ENCODE data around the gene CYP19A1.

The CYP19A1 gene

GRCh38 chr15:51253366-51253765 is 85.0 kb downstream of the CYP19A1 start:
- no peak for DNase-seq

DNA sequence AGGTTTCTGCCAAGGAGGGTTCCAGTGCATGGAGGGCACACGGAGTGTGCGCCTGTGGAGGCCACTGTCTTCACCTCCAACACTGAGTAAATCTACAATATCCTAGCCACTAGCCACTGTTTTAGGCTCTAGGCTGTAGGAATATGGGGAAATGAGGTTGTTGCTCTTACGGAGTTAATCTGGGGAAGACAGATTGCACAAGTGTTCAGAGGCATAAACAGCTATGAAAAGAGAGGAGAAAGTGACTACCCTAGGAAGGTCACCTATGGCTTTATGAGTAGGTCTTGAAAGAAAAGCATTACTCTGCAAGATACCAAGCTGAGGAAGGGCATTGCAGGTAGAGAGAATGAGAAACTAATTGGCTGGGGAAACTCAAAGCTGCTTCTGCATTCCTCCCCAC is 85.7 kb downstream of the CYP19A1 start:
- DNase-seq = no peak

DNA sequence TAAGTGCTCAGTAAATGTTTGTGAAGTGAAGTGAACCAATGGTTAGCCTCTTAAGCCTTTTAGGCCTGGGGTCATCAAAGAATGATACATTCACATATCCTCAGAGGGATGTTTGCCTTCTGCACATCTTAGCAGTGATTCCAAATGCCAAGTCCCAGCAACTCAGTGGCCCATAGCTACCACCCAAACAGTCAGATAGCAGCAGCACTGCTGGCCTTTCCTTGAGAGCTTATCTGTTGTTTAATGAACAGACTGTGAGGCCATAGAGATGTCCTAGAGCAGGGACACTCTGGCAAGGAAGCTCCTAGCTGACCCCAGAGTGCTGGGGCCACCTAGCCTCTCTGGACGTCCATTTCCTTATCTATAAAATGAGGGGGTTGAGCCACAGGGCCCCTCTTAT is 86.8 kb downstream of the CYP19A1 start:
- DNase-seq = no peak

DNA sequence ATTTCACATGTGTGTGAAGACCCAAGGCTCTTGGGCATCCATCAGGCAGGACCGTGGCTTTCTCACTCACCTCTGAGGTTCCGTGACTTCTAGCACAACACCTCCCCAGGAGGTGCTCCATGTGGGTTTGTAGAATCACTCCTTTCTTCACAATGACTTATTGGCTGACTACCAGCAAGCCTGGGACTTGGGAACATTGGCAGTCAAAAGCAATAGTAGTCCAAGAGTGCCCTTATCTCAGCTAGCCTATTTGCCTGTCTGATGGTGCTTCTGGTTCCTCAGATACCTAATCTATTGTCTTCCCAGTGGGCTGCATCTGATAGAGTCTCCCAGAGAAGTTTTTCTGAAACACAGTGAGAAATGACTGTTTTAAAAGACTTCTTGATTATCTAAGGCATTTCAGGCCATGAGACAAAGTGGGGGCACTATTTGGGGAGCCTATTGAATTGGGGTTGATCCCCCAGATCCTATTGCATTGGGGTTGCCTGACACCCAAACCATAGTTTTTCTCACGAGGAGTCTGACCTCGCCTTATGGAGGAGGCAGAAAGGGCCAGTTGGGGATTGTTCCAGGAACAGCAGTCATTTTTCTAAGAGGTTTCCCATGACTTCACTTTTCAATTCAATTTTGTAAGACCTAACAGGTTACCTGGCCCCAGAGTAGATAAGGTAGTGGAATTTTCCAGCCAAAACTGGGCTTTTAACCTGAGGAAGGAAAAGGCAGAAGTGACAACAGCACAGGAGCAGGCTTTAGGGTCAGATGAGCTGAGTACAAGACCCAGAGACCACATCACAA is 88.0 kb downstream of the CYP19A1 start:
- no peak for DNase-seq

- no peak for DNase-seq
These were observed 92.8 kb downstream of the CYP19A1 start for GRCh38 chr15:51245628-51246027.

- peak; percentile 51 for DNase-seq
These were observed 94.0 kb downstream of the CYP19A1 start for GRCh38 chr15:51244423-51244869.

DNA sequence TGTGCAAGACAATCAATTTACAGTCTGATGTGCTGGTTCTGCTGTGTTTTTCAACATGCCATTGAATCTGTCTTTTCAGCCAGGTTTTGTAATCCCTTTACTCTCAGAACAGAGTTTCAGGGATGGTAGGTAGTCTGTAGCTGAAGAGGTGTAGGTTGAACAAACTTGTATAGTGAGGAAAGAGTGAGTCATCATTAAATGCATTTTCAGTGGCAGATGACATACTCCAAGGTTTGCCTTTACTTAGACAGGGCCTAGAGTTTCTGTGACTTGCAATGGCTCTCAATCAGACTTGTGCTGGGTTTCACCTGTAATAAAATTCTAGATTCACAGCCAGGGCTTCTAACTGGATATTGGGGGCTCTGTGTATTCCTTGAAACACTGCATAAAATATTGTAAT is 94.6 kb downstream of the CYP19A1 start:
- DNase-seq = no peak

GRCh38 chr15:51240066-51240465 is 98.3 kb downstream of the CYP19A1 start:
- no peak for DNase-seq

DNA sequence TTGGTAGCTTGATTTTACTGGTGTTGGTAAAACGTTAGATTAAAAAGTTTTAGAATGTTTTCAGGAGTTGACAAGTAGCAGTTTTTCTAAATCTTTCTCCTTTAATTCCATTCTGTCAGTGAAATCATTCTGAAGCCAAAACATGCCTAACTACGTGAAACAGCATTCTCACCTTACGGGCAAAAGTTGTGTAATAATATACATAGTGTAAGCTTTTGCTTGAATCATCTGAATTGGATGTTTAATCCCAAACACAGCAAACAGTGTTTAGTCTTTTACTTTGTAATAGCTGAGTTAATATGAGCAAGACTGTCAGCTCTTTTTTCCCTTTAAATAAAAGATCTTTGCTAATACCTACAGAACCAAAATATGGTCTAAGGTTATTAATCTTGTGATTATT is 100.6 kb downstream of the CYP19A1 start:
- no peak for DNase-seq

DNA sequence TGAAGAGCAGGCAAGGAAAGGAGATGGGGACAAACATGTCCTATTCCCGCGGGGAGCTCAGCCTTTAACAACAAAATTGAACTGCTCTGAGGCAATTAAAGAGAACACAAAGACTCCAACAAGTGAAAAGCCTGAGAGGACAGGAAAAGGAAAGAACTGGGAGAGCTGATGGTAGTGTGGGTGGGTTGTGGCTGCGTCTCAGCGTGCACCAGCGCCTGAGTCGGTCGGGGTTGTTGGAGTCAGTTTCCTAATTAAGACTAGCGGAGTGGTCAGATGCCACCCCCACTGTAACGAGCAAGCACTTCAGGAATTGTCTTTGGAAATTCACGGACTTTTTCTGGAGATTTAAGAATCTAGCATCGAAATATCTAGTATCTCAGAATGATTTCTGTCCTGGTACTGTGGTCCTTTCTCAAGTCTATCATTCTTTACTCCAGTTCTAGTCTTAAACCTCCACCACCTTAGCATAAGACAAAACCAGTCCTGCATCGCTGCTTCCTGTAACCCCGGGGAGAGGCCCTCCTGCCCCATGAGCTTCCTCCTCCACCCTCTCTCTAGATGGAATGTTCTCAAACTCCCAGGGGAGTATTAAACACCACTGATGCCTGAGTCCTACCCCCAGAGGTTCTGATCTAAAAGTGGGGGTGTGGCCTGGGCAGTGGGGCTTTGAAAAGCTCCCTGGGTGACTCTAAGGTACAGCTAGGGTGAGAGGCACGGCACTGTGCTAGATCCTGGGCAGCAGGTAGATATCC is 104.0 kb downstream of the CYP19A1 start:
- DNase-seq = no peak

DNA sequence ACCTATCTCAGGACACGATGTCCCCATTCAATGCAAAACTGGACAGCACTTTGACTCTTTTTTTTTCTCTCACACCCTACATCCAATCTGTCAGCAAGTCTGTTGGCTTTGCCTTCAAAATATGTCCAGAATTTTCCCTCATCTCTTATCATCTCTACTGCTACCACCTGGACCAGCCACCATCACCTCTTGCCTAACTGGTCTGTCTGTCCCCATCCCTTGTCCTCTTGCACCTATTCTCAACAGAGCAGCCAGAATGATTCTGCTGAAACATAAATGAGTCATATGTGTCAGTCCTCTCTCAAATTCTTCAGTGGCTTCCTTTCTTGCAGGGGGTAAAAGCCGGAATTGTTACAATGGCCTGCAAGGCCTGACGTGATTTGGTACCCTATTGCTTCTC is 105.8 kb downstream of the CYP19A1 start:
- DNase-seq = no peak

DNA sequence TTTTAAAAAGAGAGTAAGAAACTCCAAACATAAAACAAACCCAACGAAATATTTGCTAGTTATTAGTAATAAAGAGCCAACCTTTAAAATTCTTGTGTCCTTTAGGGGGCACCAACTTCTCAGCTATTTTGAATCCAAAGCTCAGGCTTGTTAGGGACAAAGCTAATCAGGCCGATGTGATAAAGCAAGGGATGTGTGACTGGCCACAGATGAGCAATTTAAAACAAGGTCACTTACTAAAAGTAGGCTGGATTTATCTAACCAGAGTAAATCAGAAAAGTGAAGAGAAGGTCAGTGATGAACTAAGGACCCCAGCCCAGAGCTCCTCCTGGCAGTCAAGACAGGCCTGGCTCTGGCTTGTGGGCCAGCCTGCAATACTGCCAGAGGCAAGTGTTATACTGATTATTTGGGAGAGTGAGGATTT is 108.5 kb downstream of the CYP19A1 start:
- peak; percentile 48 for DNase-seq

- DNase-seq = peak; percentile 82
These were observed 110.3 kb downstream of the CYP19A1 start for GRCh38 chr15:51227940-51228732.

- peak; percentile 52 for DNase-seq
These were observed 111.7 kb downstream of the CYP19A1 start for GRCh38 chr15:51226576-51227210.

GRCh38 chr15:51224428-51224827 is 114.0 kb downstream of the CYP19A1 start:
- DNase-seq = peak; percentile 41

GRCh38 chr15:51223771-51224229 is 114.6 kb downstream of the CYP19A1 start:
- DNase-seq = peak; percentile 91

DNA sequence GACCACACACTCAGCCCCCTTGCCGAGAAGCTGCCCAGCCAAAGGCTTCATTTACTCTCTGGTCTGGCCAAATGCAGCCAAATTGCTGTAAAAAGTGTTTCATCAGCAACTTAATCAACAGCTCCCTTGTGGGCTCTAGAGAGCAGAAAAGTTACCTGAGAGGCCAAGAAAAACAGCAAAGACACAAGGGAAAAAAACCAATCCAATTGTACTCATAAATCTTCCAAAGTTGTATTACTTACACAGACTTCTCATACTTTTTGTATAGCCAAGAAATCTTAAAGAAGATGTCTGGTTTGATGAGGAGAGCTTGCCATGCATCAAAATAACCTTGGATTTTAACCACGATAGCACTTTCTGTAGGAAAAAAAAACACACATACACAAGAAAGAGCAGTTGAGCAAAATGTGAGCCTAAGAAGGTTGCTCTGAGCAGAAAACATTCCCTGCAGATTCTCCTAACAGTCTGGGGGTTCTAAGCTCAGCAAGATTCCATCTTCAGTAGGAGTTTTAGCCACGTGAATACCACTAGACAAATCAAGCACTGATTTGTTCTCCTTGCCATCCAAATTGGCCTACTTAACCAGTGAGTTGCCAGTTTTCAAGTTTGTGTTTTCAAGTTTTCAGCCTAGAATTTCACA is 120.0 kb downstream of the CYP19A1 start:
- DNase-seq = peak; percentile 71

- DNase-seq = no peak
These were observed 125.5 kb downstream of the CYP19A1 start for GRCh38 chr15:51212909-51213308.

GRCh38 chr15:51212239-51212638 is 126.2 kb downstream of the CYP19A1 start:
- DNase-seq = no peak

DNA sequence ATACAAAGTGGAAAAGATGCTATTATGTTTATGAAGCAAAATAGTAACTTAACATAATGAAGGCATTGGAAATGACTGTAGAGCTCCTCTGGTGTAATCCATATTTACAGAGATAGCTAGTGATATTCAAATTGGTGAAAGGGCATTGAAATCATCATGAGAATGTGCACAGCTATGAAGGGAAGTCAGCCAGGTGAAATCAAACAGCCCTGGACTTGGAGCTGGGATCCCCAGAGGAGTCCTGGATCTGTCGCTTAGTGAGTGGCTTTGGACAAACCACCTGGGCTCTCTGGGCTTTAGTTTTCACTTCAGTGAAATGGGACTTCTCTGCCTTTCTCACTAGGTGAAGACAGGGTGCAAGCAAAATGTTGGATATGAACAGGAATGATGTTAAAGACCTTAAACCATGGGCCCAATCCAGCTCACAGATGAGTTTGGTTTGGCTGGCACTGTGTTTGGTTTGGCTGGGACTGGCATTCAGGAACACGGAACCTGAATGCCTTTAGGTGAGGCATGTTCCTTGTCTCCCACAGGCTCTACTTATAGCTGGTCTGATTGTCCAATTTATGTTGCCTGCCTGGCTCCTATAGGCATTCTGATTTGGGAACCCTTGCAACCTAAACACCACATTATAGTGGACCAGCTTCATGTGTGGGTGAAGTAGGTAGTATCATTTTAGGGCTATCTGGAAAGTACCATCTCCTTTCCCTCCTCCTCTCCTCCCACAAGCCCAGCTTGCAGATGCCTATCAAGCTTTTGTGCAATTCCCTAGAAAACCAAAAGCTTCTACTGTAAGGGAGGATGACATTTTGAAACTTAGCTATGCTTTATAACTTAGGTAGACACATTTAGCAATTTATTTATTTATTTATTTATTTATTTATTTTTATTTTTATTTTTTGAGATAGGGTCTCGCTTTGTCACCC is 133.1 kb downstream of the CYP19A1 start:
- no peak for DNase-seq

- peak; percentile 94 for DNase-seq
These were observed 134.6 kb downstream of the CYP19A1 start for GRCh38 chr15:51203797-51204196.

Measured in fibroblast of skin of abdomen (primary cell).